Stomach (tissue), 9 donors: ENCODE measurements around the gene ACBD4. TPM values are rescaled to one million over a fixed set of nuclear protein-coding genes. Genes with fewer than 3 reads are reported as not detected.
A peak's percentile ranks its signal among the peaks of the same experiment; 100 is the strongest.

ENCODE experiments used
- DNase-seq, 2 donors: peaks; one replicate each; pipeline versions ENCODE4 v3.0.0 to v3.0.0-alpha.2; 2013 to 2019
- H3K27ac ChIP-seq, 5 donors: fragments of 200-600 bp in 4 of 5; sonication (generic) in 4 of 5; one replicate each; pipeline ENCODE4 v1.5.1; 2013 to 2019; ENCODE audit warnings: mild to moderate bottlenecking in 1 of 5, moderate library complexity in 1 of 5
- H3K27me3 ChIP-seq, 3 donors: fragments of 200-600 bp; sonication (generic); one replicate each; pipeline ENCODE4 v1.5.1; 2017 to 2019; ENCODE audit warnings: mixed run types in 1 of 3
- H3K36me3 ChIP-seq, 4 donors: fragments of 200-600 bp; sonication (generic); 1 replicate in 3 of 4; 2 replicates in 1 of 4; pipeline ENCODE4 v1.5.1; 2016 to 2019
- H3K4me1 ChIP-seq, 4 donors: fragments of 200-600 bp; sonication (generic); one replicate each; pipeline ENCODE4 v1.5.1; 2016 to 2019
- H3K4me3 ChIP-seq, 4 donors: fragments of 200-600 bp; sonication (generic) in 3 of 4; one replicate each; pipeline ENCODE4 v1.5.1; 2016 to 2019; ENCODE audit warnings: mild to moderate bottlenecking in 1 of 4
- H3K9me3 ChIP-seq, 4 donors: fragments of 200-600 bp; sonication (generic); one replicate each; pipeline ENCODE4 v1.5.1; 2016 to 2019
- CTCF ChIP-seq, 7 experiments: fragments of 450-650 bp in 4 of 7; fragments of 200-600 bp in 3 of 7; sonication (generic) in 3 of 7; IDR thresholded peaks; one replicate each; pipeline ENCODE4 v1.5.1; 2016 to 2019; ENCODE audit warnings: antibody characterized with exemption in 7 of 7, control low read depth in 2 of 7, mild to moderate bottlenecking in 1 of 7
- EP300 ChIP-seq: sonication (generic); formaldehyde crosslinking; IDR thresholded peaks from one replicate; pipeline ENCODE4 v1.6.1; 2017; ENCODE audit warnings: antibody characterized with exemption
- POLR2A ChIP-seq, 4 donors: fragments of 450-650 bp; IDR thresholded peaks; one replicate each; pipeline ENCODE4 v1.6.1; 2016; ENCODE audit warnings: antibody characterized with exemption in 4 of 4, control low read depth in 2 of 4, mild to moderate bottlenecking in 1 of 4, moderate library complexity in 1 of 4
- POLR2AphosphoS5 ChIP-seq, 3 donors: sonication (generic); formaldehyde crosslinking; IDR thresholded peaks; one replicate each; pipeline ENCODE4 v1.6.1; 2016; ENCODE audit warnings: antibody characterized with exemption in 3 of 3
- WGBS, 5 donors: extraction: QIAGEN DNeasy Blood & Tissue Kit in 3 of 5; methylation state at CpG; one replicate each; pipeline versions ENCODE4 v1.1.5 to v1.1.7; 2013 to 2018; 5-methylcytosine and 5-hydroxymethylcytosine counted together
- intact Hi-C: fragments of 100-400 bp; cut with DNase I; formaldehyde crosslinking; loops from one replicate; pipeline ENCODE4 v1.15.1; 2023; ENCODE audit warnings: low total_unique reads
- polyA plus RNA-seq, 3 donors: library from polyadenylated mRNA; stranded (reverse); fragments of 200-250 nt; gene quantifications; one replicate each; pipeline ENCODE4 v1.2.3, GENCODE V29; 2013
- total RNA-seq, 5 donors: library from RNA; depleted of rRNA; stranded (reverse); fragments of >200 nt; gene quantifications; one replicate each; pipeline versions ENCODE4 v1.1.0 to v1.2.3, GENCODE V29; 2014 to 2016
- donor health status: healthy with polysubstance abuse.
- donor health status: Bipolar disorder and iron deficiency.
- donor health status: healthy.

Gene ACBD4
- total and polyA plus RNA-seq, 8 donors: 4.6 to 24.6 (median 17.1) TPM

DNA sequence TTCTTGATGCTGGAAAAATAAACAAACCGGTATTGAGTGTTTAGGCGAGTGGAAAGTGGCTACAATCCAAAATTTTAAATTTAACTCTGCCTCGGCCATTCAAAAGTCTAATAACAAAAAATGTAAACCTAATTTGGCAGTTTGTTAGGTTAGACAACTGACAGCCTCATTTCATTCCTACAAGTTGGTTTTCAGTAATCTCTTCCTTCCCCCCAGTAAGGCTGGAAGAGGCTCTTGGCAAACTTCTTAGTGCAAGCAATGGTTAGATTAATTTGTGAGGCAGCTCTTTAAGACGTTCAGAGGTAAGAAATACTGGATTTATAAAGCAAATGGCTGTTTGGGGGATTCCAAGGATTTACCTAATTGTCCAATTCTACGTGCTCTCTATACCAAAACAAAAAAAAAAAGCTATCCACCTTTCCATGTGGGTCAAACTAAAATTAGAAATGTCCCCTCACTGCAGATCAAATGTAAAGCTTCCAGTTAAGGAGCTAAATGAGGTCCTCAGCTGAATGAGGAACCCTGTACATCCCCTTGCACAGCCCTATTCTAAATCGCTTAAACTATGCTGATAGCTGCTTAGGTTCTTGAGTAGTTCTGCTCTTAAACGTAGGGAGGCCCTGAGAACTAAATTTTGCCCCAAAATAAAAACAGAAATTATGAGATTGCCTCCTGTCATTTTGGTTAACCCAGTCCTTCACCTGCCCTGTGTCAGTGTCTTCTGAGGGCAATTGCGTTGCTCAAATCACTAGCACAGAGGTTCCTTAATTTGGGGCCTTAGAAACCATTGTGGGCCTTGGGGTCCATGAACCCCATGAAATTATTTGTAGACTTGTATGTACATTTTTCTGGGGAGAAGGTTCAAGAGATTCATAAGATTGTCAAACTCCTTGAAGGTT lies 15.7 kb downstream of the ACBD4 start:
- Histone ChIP-seq H3K9me3 (no peaks in the 10 kb centered on the region), H3K4me1 (peaks cover 40 to 73% (median 51%) of the 10 kb centered on the region in 4 donors), H3K36me3 (no peaks in the 10 kb centered on the region), H3K27ac (peak overlapping the region; percentile 47 to 99 (median 97)), H3K27me3 (no peaks in the 10 kb centered on the region), H3K4me3 (peak overlapping the region; percentile 82 to 92 (median 83))
- TF ChIP-seq EP300: no peak
- no peak for TF ChIP-seq CTCF (IDR thresholded peaks at IDR 0.05)
- TF ChIP-seq POLR2AphosphoS5 (IDR thresholded peaks at IDR 0.05): no peak
- WGBS, 5 donors: 18 to 29% (median 20%) methylated on average over 8 of the region's 8 CpGs
- DNase-seq: peak in 1 of 2 donors; percentile 41
- intact Hi-C loops: no loop called here

DNA sequence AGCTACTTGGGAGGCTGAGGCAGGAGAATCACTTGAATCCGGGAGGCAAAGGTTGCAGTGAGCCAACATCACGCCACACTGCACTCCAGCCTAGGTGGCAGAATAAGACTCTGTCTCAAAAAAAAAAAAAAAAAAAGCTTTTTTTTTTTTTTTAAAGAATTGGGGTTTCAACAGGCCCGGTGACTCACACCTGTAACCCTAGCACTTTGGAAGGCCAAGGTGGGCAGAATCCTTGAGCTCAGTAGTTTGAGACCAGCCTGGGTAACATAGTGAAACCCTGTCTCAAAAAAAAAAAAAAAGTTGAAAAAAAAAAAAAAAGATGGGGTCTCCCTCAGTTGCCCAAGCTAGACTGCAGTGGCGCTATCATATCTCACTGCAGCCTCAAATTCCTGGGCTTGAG lies 19.5 kb downstream of the ACBD4 start:
- H3K9me3 ChIP-seq: no peaks in the 10 kb centered on the region
- H3K27ac ChIP-seq: peak overlapping the region in 3 of 5 donors; percentile 14 to 50 (median 41)
- H3K36me3 ChIP-seq: no peaks in the 10 kb centered on the region
- intact Hi-C loops: no loop called here
- TF ChIP-seq CTCF (IDR thresholded peaks at IDR 0.05) (no peak), POLR2AphosphoS5 (IDR thresholded peaks at IDR 0.05) (no peak), EP300 (no peak), POLR2A (IDR thresholded peaks at IDR 0.05) (no peak)
- H3K4me1 ChIP-seq: peaks cover 64 to 98% (median 76%) of the 10 kb centered on the region in 4 donors
- DNase-seq: no peak
- H3K27me3 ChIP-seq: no peaks in the 10 kb centered on the region
- no peak overlapping the region for H3K4me3 ChIP-seq
- 80 to 92% (median 83%) methylated on average over 4 of the region's 4 CpGs for WGBS, 5 donors

GRCh38 chr17:45155483-45155882 lies 20.0 kb downstream of the ACBD4 start:
- peak overlapping the region in 3 of 5 donors; percentile 14 to 50 (median 41) for H3K27ac ChIP-seq
- no peak for DNase-seq
- no peaks in the 10 kb centered on the region for H3K36me3 ChIP-seq
- peaks cover 65 to 95% (median 78%) of the 10 kb centered on the region in 4 donors for H3K4me1 ChIP-seq
- WGBS, 5 donors: 79 to 97% (median 89%) methylated on average over 2 of the region's 2 CpGs
- H3K9me3 ChIP-seq: no peaks in the 10 kb centered on the region
- TF ChIP-seq POLR2A (IDR thresholded peaks at IDR 0.05) (no peak), EP300 (no peak)
- intact Hi-C loops: no loop called here
- no peak overlapping the region for H3K4me3 ChIP-seq
- H3K27me3 ChIP-seq: no peaks in the 10 kb centered on the region

GRCh38 chr17:45156242-45156641 lies 20.8 kb downstream of the ACBD4 start:
- Histone ChIP-seq H3K9me3 (no peaks in the 10 kb centered on the region), H3K27me3 (no peaks in the 10 kb centered on the region), H3K4me3 (no peak overlapping the region), H3K36me3 (no peaks in the 10 kb centered on the region), H3K4me1 (peaks cover 58 to 87% (median 71%) of the 10 kb centered on the region in 4 donors), H3K27ac (peak overlapping the region in 2 of 5 donors; percentile 41 to 50)
- 82 to 89% (median 85%) methylated on average over 3 of the region's 3 CpGs for WGBS, 5 donors
- intact Hi-C loops: no loop called here
- no peak for DNase-seq
- TF ChIP-seq CTCF (IDR thresholded peaks at IDR 0.05): no peak
